Ishikawa (cell line): ENCODE data around the gene PALLD.

Experiments
- CREB1 ChIP-seq: IDR thresholded peaks from 2 replicates; pipeline ENCODE4 v1.6.1; 2012; ENCODE audit warnings: low read depth
- TEAD4 ChIP-seq: IDR thresholded peaks from 2 replicates; pipeline ENCODE4 v1.6.1; 2012

- TF ChIP-seq TEAD4 = no peak
- no peak for TF ChIP-seq CREB1
Observed at GRCh38 chr4:168891086-168891485, 394.2 kb downstream of the PALLD start.
